ENCODE results near the gene FAM114A1. TPM values are rescaled to one million over a fixed set of nuclear protein-coding genes. Genes with fewer than 3 reads are reported as not detected.

Gene FAM114A1
- total and polyA plus RNA-seq, 4 donors, result 22.1 to 108 (median 53.9) TPM

DNA sequence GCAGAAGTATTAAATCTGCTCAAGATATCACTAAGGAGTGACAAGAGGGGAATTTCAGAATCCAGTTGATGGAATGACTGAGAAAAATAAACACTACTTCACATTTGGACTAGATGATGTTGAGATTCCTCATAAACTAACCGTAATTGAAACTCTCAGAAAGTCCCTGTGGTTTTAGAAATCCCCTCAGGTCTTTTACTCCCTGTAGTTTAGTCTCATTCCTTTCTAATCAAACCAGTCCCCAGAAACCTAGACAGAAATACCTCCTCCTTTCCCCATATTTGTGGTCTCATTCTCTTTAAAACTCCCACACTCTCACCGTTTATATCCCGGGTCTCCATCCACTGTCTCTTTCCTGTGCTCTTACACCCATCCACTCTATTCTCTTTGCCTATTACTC lies 48.0 kb upstream of the FAM114A1 start:
- TF ChIP-seq, protein P1, sequence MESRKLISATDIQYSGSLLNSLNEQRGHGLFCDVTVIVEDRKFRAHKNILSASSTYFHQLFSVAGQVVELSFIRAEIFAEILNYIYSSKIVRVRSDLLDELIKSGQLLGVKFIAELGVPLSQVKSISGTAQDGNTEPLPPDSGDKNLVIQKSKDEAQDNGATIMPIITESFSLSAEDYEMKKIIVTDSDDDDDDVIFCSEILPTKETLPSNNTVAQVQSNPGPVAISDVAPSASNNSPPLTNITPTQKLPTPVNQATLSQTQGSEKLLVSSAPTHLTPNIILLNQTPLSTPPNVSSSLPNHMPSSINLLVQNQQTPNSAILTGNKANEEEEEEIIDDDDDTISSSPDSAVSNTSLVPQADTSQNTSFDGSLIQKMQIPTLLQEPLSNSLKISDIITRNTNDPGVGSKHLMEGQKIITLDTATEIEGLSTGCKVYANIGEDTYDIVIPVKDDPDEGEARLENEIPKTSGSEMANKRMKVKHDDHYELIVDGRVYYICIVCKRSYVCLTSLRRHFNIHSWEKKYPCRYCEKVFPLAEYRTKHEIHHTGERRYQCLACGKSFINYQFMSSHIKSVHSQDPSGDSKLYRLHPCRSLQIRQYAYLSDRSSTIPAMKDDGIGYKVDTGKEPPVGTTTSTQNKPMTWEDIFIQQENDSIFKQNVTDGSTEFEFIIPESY (IDR thresholded peaks at IDR 0.05), result no peak
- TF ChIP-seq FOXA2 (IDR thresholded peaks at IDR 0.05), result no peak
- TF ChIP-seq HNF4A (conservative IDR thresholded peaks at IDR 0.05), result no peak
- TF ChIP-seq, protein P2, sequence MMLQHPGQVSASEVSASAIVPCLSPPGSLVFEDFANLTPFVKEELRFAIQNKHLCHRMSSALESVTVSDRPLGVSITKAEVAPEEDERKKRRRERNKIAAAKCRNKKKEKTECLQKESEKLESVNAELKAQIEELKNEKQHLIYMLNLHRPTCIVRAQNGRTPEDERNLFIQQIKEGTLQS (IDR thresholded peaks at IDR 0.05), result no peak
- TF ChIP-seq, protein P3, sequence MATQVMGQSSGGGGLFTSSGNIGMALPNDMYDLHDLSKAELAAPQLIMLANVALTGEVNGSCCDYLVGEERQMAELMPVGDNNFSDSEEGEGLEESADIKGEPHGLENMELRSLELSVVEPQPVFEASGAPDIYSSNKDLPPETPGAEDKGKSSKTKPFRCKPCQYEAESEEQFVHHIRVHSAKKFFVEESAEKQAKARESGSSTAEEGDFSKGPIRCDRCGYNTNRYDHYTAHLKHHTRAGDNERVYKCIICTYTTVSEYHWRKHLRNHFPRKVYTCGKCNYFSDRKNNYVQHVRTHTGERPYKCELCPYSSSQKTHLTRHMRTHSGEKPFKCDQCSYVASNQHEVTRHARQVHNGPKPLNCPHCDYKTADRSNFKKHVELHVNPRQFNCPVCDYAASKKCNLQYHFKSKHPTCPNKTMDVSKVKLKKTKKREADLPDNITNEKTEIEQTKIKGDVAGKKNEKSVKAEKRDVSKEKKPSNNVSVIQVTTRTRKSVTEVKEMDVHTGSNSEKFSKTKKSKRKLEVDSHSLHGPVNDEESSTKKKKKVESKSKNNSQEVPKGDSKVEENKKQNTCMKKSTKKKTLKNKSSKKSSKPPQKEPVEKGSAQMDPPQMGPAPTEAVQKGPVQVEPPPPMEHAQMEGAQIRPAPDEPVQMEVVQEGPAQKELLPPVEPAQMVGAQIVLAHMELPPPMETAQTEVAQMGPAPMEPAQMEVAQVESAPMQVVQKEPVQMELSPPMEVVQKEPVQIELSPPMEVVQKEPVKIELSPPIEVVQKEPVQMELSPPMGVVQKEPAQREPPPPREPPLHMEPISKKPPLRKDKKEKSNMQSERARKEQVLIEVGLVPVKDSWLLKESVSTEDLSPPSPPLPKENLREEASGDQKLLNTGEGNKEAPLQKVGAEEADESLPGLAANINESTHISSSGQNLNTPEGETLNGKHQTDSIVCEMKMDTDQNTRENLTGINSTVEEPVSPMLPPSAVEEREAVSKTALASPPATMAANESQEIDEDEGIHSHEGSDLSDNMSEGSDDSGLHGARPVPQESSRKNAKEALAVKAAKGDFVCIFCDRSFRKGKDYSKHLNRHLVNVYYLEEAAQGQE (IDR thresholded peaks at IDR 0.05), result no peak
- no peak for TF ChIP-seq TAF1 (conservative IDR thresholded peaks at IDR 0.05)
- TF ChIP-seq JUND (IDR thresholded peaks at IDR 0.05), result no peak
- no peak for TF ChIP-seq YY1 (IDR thresholded peaks at IDR 0.05)
- TF ChIP-seq RAD21 (IDR thresholded peaks at IDR 0.05), result no peak
- TF ChIP-seq EGR1 (IDR thresholded peaks at IDR 0.05; ENCODE audit: low read depth in 2 of 2), result no peak
- TF ChIP-seq RXRA (IDR thresholded peaks at IDR 0.05), result no peak
- TF ChIP-seq FOXA1 (IDR thresholded peaks at IDR 0.05), result no peak
- TF ChIP-seq, protein P4, sequence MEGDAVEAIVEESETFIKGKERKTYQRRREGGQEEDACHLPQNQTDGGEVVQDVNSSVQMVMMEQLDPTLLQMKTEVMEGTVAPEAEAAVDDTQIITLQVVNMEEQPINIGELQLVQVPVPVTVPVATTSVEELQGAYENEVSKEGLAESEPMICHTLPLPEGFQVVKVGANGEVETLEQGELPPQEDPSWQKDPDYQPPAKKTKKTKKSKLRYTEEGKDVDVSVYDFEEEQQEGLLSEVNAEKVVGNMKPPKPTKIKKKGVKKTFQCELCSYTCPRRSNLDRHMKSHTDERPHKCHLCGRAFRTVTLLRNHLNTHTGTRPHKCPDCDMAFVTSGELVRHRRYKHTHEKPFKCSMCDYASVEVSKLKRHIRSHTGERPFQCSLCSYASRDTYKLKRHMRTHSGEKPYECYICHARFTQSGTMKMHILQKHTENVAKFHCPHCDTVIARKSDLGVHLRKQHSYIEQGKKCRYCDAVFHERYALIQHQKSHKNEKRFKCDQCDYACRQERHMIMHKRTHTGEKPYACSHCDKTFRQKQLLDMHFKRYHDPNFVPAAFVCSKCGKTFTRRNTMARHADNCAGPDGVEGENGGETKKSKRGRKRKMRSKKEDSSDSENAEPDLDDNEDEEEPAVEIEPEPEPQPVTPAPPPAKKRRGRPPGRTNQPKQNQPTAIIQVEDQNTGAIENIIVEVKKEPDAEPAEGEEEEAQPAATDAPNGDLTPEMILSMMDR (IDR thresholded peaks at IDR 0.05; ENCODE audit: low read depth, low read length, missing input control), result no peak
- H3K4me1 ChIP-seq (ENCODE audit: control insufficient read depth in 4 of 4, insufficient read depth in 4 of 4, low read length in 3 of 4), result no peaks in the 10 kb centered on the region
- H3K9me3 ChIP-seq (ENCODE audit: control insufficient read depth in 4 of 4, low read length in 3 of 4), result no peaks in the 10 kb centered on the region
- DNase-seq (ENCODE audit: low spot score), result no peak
- 73% methylated on average over 3 of the region's 3 CpGs for WGBS
- no peaks in the 10 kb centered on the region for H3K36me3 ChIP-seq (ENCODE audit: control insufficient read depth in 4 of 4, insufficient read depth in 3 of 4, low read depth in 1 of 4, low read length in 3 of 4)
- no peak overlapping the region for H3K4me3 ChIP-seq (ENCODE audit: low read depth in 1 of 3, low read length in 3 of 3)
- no peaks in the 10 kb centered on the region for H3K27me3 ChIP-seq (ENCODE audit: control insufficient read depth in 4 of 4, insufficient read depth in 4 of 4, low read length in 3 of 4)
- H3K9ac ChIP-seq (ENCODE audit: low read depth in 1 of 2, low read length in 2 of 2), result no peak overlapping the region
- H3K27ac ChIP-seq (ENCODE audit: low read depth in 1 of 2, low read length in 2 of 2), result no peak overlapping the region

DNA sequence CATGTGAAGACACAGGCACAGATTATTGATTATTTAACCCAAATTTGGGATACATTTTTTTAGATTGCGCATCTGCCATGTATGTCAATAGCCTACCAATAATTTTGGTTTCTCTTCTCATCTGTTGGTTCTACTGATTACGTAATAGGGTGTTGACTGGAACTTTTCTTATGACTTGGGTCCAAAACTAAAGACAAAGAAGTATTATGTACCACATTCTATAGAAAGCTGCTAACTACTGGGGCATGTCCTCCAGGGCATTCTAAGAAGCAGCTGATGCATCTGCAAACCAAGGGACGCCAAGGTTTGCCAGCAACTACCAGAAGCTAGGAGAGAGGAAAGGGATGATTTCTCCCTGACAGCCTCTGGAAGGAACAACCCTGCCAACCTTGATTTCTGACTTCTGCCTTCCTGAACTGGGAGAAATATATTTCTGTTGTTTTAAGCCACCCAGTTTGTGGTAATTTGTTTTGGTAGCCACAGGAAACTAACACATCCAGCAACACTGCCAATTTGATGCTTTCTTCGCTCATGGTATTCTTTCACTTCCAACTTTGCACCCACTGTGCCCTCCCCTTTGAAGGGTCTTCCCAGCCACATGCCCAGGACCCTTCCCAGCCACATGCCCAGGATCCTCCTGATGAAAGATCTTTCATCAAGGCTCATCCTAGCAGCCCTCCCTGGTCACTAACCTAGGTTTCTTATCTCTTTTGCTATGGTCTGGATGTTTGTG lies 47.1 kb upstream of the FAM114A1 start:
- H3K4me3 ChIP-seq (ENCODE audit: low read depth in 1 of 3, low read length in 3 of 3), result no peak overlapping the region
- TF ChIP-seq, protein P3 (IDR thresholded peaks at IDR 0.05), result no peak
- TF ChIP-seq FOXA1 (IDR thresholded peaks at IDR 0.05), result no peak
- no peak for TF ChIP-seq RXRA (IDR thresholded peaks at IDR 0.05)
- no peak for TF ChIP-seq EGR1 (IDR thresholded peaks at IDR 0.05; ENCODE audit: low read depth in 2 of 2)
- no peak for TF ChIP-seq RAD21 (IDR thresholded peaks at IDR 0.05)
- TF ChIP-seq FOXA2 (IDR thresholded peaks at IDR 0.05), result no peak
- TF ChIP-seq, protein P1 (IDR thresholded peaks at IDR 0.05), result no peak
- TF ChIP-seq, protein P5, sequence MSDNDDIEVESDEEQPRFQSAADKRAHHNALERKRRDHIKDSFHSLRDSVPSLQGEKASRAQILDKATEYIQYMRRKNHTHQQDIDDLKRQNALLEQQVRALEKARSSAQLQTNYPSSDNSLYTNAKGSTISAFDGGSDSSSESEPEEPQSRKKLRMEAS (IDR thresholded peaks at IDR 0.05), result no peak
- no peak for TF ChIP-seq TAF1 (conservative IDR thresholded peaks at IDR 0.05)
- TF ChIP-seq HNF4G (IDR thresholded peaks at IDR 0.05), result no peak
- TF ChIP-seq GABPA (IDR thresholded peaks at IDR 0.05 in 1 of 2, conservative IDR thresholded peaks at IDR 0.05 in 1 of 2), result no peak
- TF ChIP-seq HNF4A (conservative IDR thresholded peaks at IDR 0.05), result no peak
- no peak for TF ChIP-seq NR2F2 (IDR thresholded peaks at IDR 0.05)
- H3K27ac ChIP-seq (ENCODE audit: low read depth in 1 of 2, low read length in 2 of 2), result no peak overlapping the region
- DNase-seq (ENCODE audit: low spot score), result no peak
- no peaks in the 10 kb centered on the region for H3K4me1 ChIP-seq (ENCODE audit: control insufficient read depth in 4 of 4, insufficient read depth in 4 of 4, low read length in 3 of 4)
- H3K9me3 ChIP-seq (ENCODE audit: control insufficient read depth in 4 of 4, low read length in 3 of 4), result no peaks in the 10 kb centered on the region
- no peak overlapping the region for H3K9ac ChIP-seq (ENCODE audit: low read depth in 1 of 2, low read length in 2 of 2)
- 91% methylated on average over 4 of the region's 4 CpGs for WGBS
- no peaks in the 10 kb centered on the region for H3K27me3 ChIP-seq (ENCODE audit: control insufficient read depth in 4 of 4, insufficient read depth in 4 of 4, low read length in 3 of 4)
- H3K36me3 ChIP-seq (ENCODE audit: control insufficient read depth in 4 of 4, insufficient read depth in 3 of 4, low read depth in 1 of 4, low read length in 3 of 4), result no peaks in the 10 kb centered on the region

Data from liver (tissue), 9 donors.